Bronchial smooth muscle cell (primary cell): ENCODE results near the gene FAM43A. TPM values are rescaled to one million over a fixed set of nuclear protein-coding genes. Genes with fewer than 3 reads are reported as not detected.

Source experiments
- total RNA-seq: library from RNA; depleted of rRNA; stranded (reverse); fragments of >200 nt; gene quantifications from 2 replicates; pipeline ENCODE4 v1.2.1, GENCODE V29; 2014

The FAM43A gene, protein sequence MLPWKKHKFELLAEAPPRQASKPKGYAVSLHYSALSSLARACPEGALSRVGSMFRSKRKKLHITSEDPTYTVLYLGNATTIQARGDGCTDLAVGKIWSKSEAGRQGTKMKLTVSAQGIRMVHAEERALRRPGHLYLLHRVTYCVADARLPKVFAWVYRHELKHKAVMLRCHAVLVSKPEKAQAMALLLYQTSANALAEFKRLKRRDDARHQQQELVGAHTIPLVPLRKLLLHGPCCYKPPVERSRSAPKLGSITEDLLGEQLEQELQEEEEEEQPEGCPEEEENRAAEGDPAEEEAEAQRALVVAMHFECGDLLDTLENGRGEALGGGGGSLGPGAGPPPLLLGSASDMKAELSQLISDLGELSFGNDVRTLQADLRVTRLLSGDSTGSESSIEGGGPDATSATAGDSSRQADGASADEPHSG
- total RNA-seq: 7.7 and 15.5 TPM in 2 replicates

DNA sequence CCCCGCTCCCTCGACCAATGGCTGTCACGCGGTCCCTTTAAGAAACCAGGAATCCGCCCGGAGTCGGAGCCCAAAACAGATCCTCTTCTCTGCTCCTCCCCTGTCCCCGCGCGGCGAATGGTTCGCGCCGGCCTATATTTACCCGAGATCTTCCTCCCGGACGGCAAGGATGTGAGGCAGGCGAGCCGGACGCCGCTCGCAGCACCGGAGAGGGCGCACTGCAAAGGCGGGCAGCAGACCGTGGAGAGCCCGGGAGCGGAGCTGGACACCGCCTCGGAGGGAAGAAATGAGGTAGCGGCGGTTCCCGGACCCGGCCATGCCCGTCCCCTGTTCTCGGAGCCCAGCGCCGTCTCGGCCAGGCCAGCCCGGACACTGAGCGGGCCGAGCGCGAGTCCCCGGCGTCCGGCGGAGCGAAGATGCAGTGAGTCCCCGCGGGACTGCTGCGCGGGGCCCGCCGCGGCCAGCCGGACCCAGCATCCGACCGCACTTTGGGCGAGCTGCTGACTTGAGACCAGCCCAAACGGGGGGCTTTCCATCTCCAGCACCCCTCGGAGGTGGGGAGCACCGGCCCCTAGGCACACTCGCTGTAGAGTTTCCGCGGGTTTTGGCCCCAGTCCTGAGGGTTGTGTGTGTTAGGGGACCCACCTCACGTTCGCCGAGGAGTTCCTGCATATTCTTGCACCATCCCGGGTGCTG, at the start of gene FAM43A:
Gene FAM43A, plus strand, starts transcription at position 166 of the 696 bp plus-strand sequence. CDS start 944 bp downstream, outside the sequence.

DNA sequence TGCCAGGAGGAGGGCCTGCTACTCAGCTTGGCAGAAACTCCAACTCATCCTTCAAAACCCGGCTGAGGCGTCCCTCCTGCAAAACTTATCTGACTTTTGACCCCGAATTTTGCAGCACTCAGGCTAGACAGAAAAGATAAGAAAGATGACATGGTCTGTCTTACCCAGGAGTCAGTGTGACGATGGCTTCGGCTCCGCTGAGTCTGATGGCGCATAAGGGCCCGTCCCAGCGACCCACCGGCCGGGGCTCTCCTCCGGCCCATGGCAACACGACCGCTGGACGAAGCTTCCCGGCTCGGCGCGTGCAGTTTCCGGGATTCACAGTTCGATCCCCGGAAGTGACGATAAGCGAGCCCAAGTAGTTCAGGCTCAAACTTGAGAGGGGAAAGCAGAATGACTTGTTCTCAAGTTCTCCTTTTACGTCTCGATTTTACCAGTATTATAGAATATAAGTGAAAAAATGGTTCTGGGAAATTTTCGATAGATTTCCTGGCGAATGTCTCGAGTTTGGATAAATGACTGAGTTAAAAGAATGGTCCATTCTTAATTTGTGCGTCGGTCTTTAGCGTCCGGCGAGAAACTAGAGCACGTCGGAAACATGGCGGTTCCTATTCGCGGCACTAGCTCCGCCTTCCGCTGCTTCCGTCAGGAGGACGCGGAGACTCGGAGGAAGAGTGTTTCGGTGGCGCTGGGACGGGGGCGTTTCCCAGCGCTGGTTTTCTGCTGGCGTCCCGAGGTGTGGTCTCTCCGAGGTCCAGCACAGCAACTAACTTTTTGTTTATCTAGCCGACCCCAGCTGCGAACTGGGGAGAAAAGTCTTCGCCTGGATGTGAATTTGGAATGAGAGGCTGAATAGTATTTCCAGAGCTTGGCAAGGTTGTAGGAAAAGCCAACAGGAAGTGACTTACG, 13.5 kb upstream of the FAM43A start, which contains the start of gene LSG1:
Gene LSG1, minus strand, starts transcription at position 292 of the 909 bp plus-strand sequence. Its CDS starts 29 bp downstream, at position 263.

Other genes with a start within 250 kb of the FAM43A start
- gene ATP13A3, start 198.9 kb upstream of the FAM43A start, total RNA-seq: 156 and 242 TPM in 2 replicates
- 8.5 and 12.1 TPM in 2 replicates for gene TMEM44, start 52.5 kb upstream of the FAM43A start, total RNA-seq
- gene LSG1, start 13.7 kb upstream of the FAM43A start, total RNA-seq: 24.0 and 24.1 TPM in 2 replicates